NOMO-1 (cell line): ENCODE results near the gene CKAP2L.

Source experiments
- DNase-seq, 2 experiments: peaks; one replicate each; lab custom pipeline; 2025; ENCODE audit not compliant: unreplicated experiment in 2 of 2; lab: John Stamatoyannopoulos, UW

The CKAP2L gene

GRCh38 chr2:112764071-112765044, at the start of gene CKAP2L:
Gene CKAP2L (minus strand): TSS chr2:112764609. CDS start chr2:112764598, 11 bp downstream.
- DNase-seq = peak; percentile 97 to 98

- no peak for DNase-seq
Measured at GRCh38 chr2:112813280-112813966, 49.0 kb upstream of the CKAP2L start.

GRCh38 chr2:112812318-112813267, 48.2 kb upstream of the CKAP2L start:
- DNase-seq = no peak

- DNase-seq = peak in 1 of 2 experiments; percentile 13
Measured at GRCh38 chr2:112811841-112812306, 47.5 kb upstream of the CKAP2L start.

GRCh38 chr2:112811276-112811831, 46.9 kb upstream of the CKAP2L start:
- DNase-seq = no peak

GRCh38 chr2:112809112-112809511, 44.7 kb upstream of the CKAP2L start:
- DNase-seq = no peak

- no peak for DNase-seq
Measured at GRCh38 chr2:112807233-112807807, 42.9 kb upstream of the CKAP2L start.

GRCh38 chr2:112805542-112805941, 41.1 kb upstream of the CKAP2L start:
- no peak for DNase-seq

- no peak for DNase-seq
Measured at GRCh38 chr2:112803691-112804521, 39.5 kb upstream of the CKAP2L start.

GRCh38 chr2:112800881-112801583, 36.6 kb upstream of the CKAP2L start:
- no peak for DNase-seq

GRCh38 chr2:112798979-112799975, 34.9 kb upstream of the CKAP2L start:
- DNase-seq = peak in 1 of 2 experiments; percentile 67

GRCh38 chr2:112796486-112796885, 32.1 kb upstream of the CKAP2L start:
- no peak for DNase-seq

GRCh38 chr2:112795774-112796173, 31.4 kb upstream of the CKAP2L start:
- peak; percentile 25 to 33 for DNase-seq

GRCh38 chr2:112794841-112795240, 30.4 kb upstream of the CKAP2L start:
- DNase-seq = no peak

- peak; percentile 91 to 97 for DNase-seq
Measured at GRCh38 chr2:112794131-112794733, 29.8 kb upstream of the CKAP2L start.

GRCh38 chr2:112793449-112793978, 29.1 kb upstream of the CKAP2L start:
- peak; percentile 83 to 94 for DNase-seq
